ENCODE data around the gene RPGRIP1. TPM values are rescaled to one million over a fixed set of nuclear protein-coding genes. Genes with fewer than 3 reads are reported as not detected.

RPGRIP1 gene
- total and polyA plus RNA-seq, 2 donors = 0.19 to 0.30 TPM

Other genes with a start within 250 kb of the RPGRIP1 start
- gene TPPP2, start 249.9 kb upstream of the RPGRIP1 start, total RNA-seq = not detected
- 0.30 TPM for gene TPPP2, start 249.9 kb upstream of the RPGRIP1 start, polyA plus RNA-seq
- not detected for gene RNASE13, start 245.3 kb upstream of the RPGRIP1 start, total RNA-seq
- gene RNASE13, start 245.3 kb upstream of the RPGRIP1 start, polyA plus RNA-seq = not detected
- gene RNASE7, start 237.7 kb upstream of the RPGRIP1 start, total RNA-seq = 0.47 TPM
- 1.6 TPM for gene RNASE7, start 237.7 kb upstream of the RPGRIP1 start, polyA plus RNA-seq
- gene RNASE8, start 222.3 kb upstream of the RPGRIP1 start, total RNA-seq = not detected
- gene RNASE8, start 222.3 kb upstream of the RPGRIP1 start, polyA plus RNA-seq = not detected
- 6.9 TPM for gene ARHGEF40, start 209.8 kb upstream of the RPGRIP1 start, total RNA-seq
- 6.5 TPM for gene ARHGEF40, start 209.8 kb upstream of the RPGRIP1 start, polyA plus RNA-seq
- 11.2 TPM for gene ZNF219, start 181.4 kb upstream of the RPGRIP1 start, total RNA-seq
- 21.9 TPM for gene ZNF219, start 181.4 kb upstream of the RPGRIP1 start, polyA plus RNA-seq
- 0.14 TPM for gene TMEM253, start 179.0 kb upstream of the RPGRIP1 start, total RNA-seq
- gene TMEM253, start 179.0 kb upstream of the RPGRIP1 start, polyA plus RNA-seq = 0.98 TPM
- gene OR5AU1, start 124.0 kb upstream of the RPGRIP1 start, total RNA-seq = not detected
- 0.05 TPM for gene OR5AU1, start 124.0 kb upstream of the RPGRIP1 start, polyA plus RNA-seq
- 968 TPM for gene HNRNPC, start 10.6 kb upstream of the RPGRIP1 start, total RNA-seq
- gene HNRNPC, start 10.6 kb upstream of the RPGRIP1 start, polyA plus RNA-seq = 909 TPM
- 95.8 TPM for gene SUPT16H, start 103.9 kb downstream of the RPGRIP1 start, total RNA-seq
- 64.5 TPM for gene SUPT16H, start 103.9 kb downstream of the RPGRIP1 start, polyA plus RNA-seq
- gene CHD8, start 176.0 kb downstream of the RPGRIP1 start, total RNA-seq = 46.5 TPM
- 36.8 TPM for gene CHD8, start 176.0 kb downstream of the RPGRIP1 start, polyA plus RNA-seq
- 15.6 TPM for gene RAB2B, start 196.9 kb downstream of the RPGRIP1 start, total RNA-seq
- gene RAB2B, start 196.9 kb downstream of the RPGRIP1 start, polyA plus RNA-seq = 15.7 TPM
- 25.1 TPM for gene TOX4, start 197.1 kb downstream of the RPGRIP1 start, total RNA-seq
- 24.2 TPM for gene TOX4, start 197.1 kb downstream of the RPGRIP1 start, polyA plus RNA-seq
- gene METTL3, start 231.3 kb downstream of the RPGRIP1 start, total RNA-seq = 69.3 TPM
- 67.5 TPM for gene METTL3, start 231.3 kb downstream of the RPGRIP1 start, polyA plus RNA-seq
- gene SALL2, start 246.3 kb downstream of the RPGRIP1 start, total RNA-seq = 4.9 TPM
- 4.1 TPM for gene SALL2, start 246.3 kb downstream of the RPGRIP1 start, polyA plus RNA-seq